IMR-90 (cell line): Measurements from ENCODE around the gene PDS5B. TPM values are rescaled to one million over a fixed set of nuclear protein-coding genes. Genes with fewer than 3 reads are reported as not detected.
A peak's percentile ranks its signal among the peaks of the same experiment; 100 is the strongest.

Experiments
- ATAC-seq: fragments of 200-7000 bp; cut with Tn5 transposase; 2 replicates; pipeline ENCODE4 v1.9.1; 2020; ENCODE audit warnings: low read depth, mild to moderate bottlenecking, moderate library complexity
- BruUV-seq: library from RNA; stranded (reverse); fragments of 400-500 nt; replicated peaks from 2 replicates; lab custom pipeline; 2021; lab: Mats Ljungman, UMichigan
- CTCF ChIA-PET: fragments of 300-600 bp; formaldehyde crosslinking; extraction: SDS; loops from one replicate; lab custom pipeline; 2021; ENCODE audit warnings: antibody characterized with exemption; lab: Yijun Ruan, JAX
- POLR2A ChIA-PET: fragments of 300-600 bp; sonication (Branson Sonifier 250); formaldehyde crosslinking; loops from one replicate; lab custom pipeline; 2022; ENCODE audit warnings: antibody characterized with exemption; ENCODE audit not compliant: unreplicated experiment; lab: Charles Lee
- DNase-seq: peaks from one replicate; pipeline ENCODE4 v3.0.0; 2013
- H2AFZ ChIP-seq: replicated peaks from 2 replicates; pipeline ENCODE3; 2013; ENCODE audit warnings: low read length, mild to moderate bottlenecking; ENCODE audit not compliant: poor library complexity
- H2AK5ac ChIP-seq: 2 replicates; pipeline ENCODE4 v1.6.1; 2013; ENCODE audit warnings: low read depth, low read length, inconsistent platforms
- H2AK9ac ChIP-seq: replicated peaks from 2 replicates; pipeline ENCODE3; 2013; ENCODE audit warnings: mild to moderate bottlenecking, low read depth, low read length, moderate library complexity; ENCODE audit not compliant: poor library complexity
- H2BK120ac ChIP-seq: 2 replicates; pipeline ENCODE4 v1.6.1; 2013; ENCODE audit warnings: low read depth, low read length, inconsistent platforms
- H2BK15ac ChIP-seq: 3 replicates; pipeline ENCODE4 v1.6.1; 2013; ENCODE audit warnings: low read depth, low read length, inconsistent platforms
- H2BK20ac ChIP-seq: 2 replicates; pipeline ENCODE4 v1.6.1; 2013; ENCODE audit warnings: low read depth, mild to moderate bottlenecking, inconsistent platforms, low read length, moderate library complexity
- H2BK5ac ChIP-seq: 2 replicates; pipeline ENCODE4 v1.6.1; 2013; ENCODE audit warnings: mild to moderate bottlenecking, low read depth, low read length, inconsistent platforms; ENCODE audit not compliant: poor library complexity, severe bottlenecking
- H3K14ac ChIP-seq: replicated peaks from 2 replicates; pipeline ENCODE4 v1.6.1; 2013; ENCODE audit warnings: low read depth, low read length, inconsistent platforms
- H3K18ac ChIP-seq: 2 replicates; pipeline ENCODE4 v1.6.1; 2013; ENCODE audit warnings: low read depth, low read length, control low read depth
- H3K23ac ChIP-seq: 2 replicates; pipeline ENCODE4 v1.6.1; 2013; ENCODE audit warnings: low read depth, low read length, inconsistent platforms
- H3K27ac ChIP-seq: 2 replicates; pipeline ENCODE4 v1.5.1; 2013; ENCODE audit warnings: mild to moderate bottlenecking, control low read depth, low read length; ENCODE audit not compliant: insufficient read depth
- H3K27me3 ChIP-seq: 2 replicates; pipeline ENCODE4 v1.6.1; 2013; ENCODE audit warnings: low read length; ENCODE audit not compliant: control insufficient read depth, insufficient read depth
- H3K36me3 ChIP-seq: 2 replicates; pipeline ENCODE4 v1.6.1; 2013; ENCODE audit warnings: low read length, mixed read lengths; ENCODE audit not compliant: control insufficient read depth, insufficient read depth
- H3K4ac ChIP-seq: 2 replicates; pipeline ENCODE4 v1.6.1; 2013; ENCODE audit warnings: low read depth, low read length, inconsistent platforms
- H3K4me1 ChIP-seq: 2 replicates; pipeline ENCODE4 v1.6.1; 2013; ENCODE audit warnings: low read length, mixed read lengths; ENCODE audit not compliant: control insufficient read depth, insufficient read depth
- H3K4me2 ChIP-seq: 2 replicates; pipeline ENCODE4 v1.6.1; 2013; ENCODE audit warnings: low read depth, mild to moderate bottlenecking, control low read depth, low read length, moderate library complexity
- H3K4me3 ChIP-seq: 2 replicates; pipeline ENCODE4 v1.5.1; 2013; ENCODE audit warnings: low read depth, mild to moderate bottlenecking, control low read depth, low read length, moderate library complexity; ENCODE audit not compliant: insufficient read depth
- H3K56ac ChIP-seq: 2 replicates; pipeline ENCODE4 v1.6.1; 2013; ENCODE audit warnings: low read length, inconsistent platforms; ENCODE audit not compliant: insufficient read depth; ENCODE audit errors: extremely low read depth
- H3K79me1 ChIP-seq, 2 experiments: 2 replicates each; pipeline ENCODE4 v1.6.1; 2013; ENCODE audit warnings: low read length in 2 of 2, inconsistent platforms in 1 of 2, low read depth in 1 of 2
- H3K9ac ChIP-seq: 2 replicates; pipeline ENCODE4 v1.6.1; 2013; ENCODE audit warnings: low read depth, low read length, control low read depth
- H3K9me1 ChIP-seq: 2 replicates; pipeline ENCODE4 v1.6.1; 2013; ENCODE audit warnings: low read length, inconsistent platforms; ENCODE audit not compliant: insufficient read depth
- H3K9me3 ChIP-seq: 2 replicates; pipeline ENCODE4 v1.6.1; 2013; ENCODE audit warnings: low read length; ENCODE audit not compliant: control insufficient read depth, insufficient read depth
- H4K20me1 ChIP-seq: 2 replicates; pipeline ENCODE4 v1.6.1; 2013; ENCODE audit warnings: low read length, inconsistent platforms; ENCODE audit not compliant: insufficient read depth
- H4K5ac ChIP-seq: 2 replicates; pipeline ENCODE4 v1.6.1; 2013; ENCODE audit warnings: mild to moderate bottlenecking, low read depth, low read length, control low read depth
- H4K8ac ChIP-seq, 2 experiments: 2 replicates each; pipeline ENCODE4 v1.6.1; 2013; ENCODE audit warnings: low read depth in 2 of 2, low read length in 2 of 2, control low read depth in 1 of 2, inconsistent platforms in 1 of 2
- H4K91ac ChIP-seq: 2 replicates; pipeline ENCODE4 v1.6.1; 2013; ENCODE audit warnings: low read depth, low read length, inconsistent platforms; ENCODE audit not compliant: insufficient read depth
- BHLHE40 ChIP-seq: fragments of 150-350 bp; IDR thresholded peaks from 2 replicates; pipeline ENCODE4 v1.6.1; 2016; ENCODE audit warnings: mild to moderate bottlenecking, low read depth, low read length
- MAFK ChIP-seq: IDR thresholded peaks from 2 replicates; pipeline ENCODE4 v1.6.1; 2012; ENCODE audit warnings: low read depth, low read length, improper control_type of control experiment
- MAZ ChIP-seq: IDR thresholded peaks from 2 replicates; pipeline ENCODE4 v1.6.1; 2012; ENCODE audit warnings: low read depth, mild to moderate bottlenecking, low read length, improper control_type of control experiment, moderate library complexity, borderline replicate concordance
- POLR2A ChIP-seq: IDR thresholded peaks from 2 replicates; pipeline ENCODE4 v1.6.1; 2012; ENCODE audit warnings: mild to moderate bottlenecking, low read depth, low read length
- RCOR1 ChIP-seq: IDR thresholded peaks from 2 replicates; pipeline ENCODE4 v1.6.1; 2012; ENCODE audit warnings: mild to moderate bottlenecking, low read length, improper control_type of control experiment; ENCODE audit not compliant: insufficient replicate concordance
- WGBS, 2 experiments: methylation state at CpG; one replicate each; pipeline versions ENCODE4 v1.1.5 to v1.1.7; 2013; ENCODE audit warnings: missing lambda C conversion rate in 2 of 2; ENCODE audit not compliant: insufficient read length in 1 of 2; ENCODE audit errors: extremely low coverage in 2 of 2; 5-methylcytosine and 5-hydroxymethylcytosine counted together
- dilution Hi-C: fragments of 300-500 bp; cut with HindIII; formaldehyde crosslinking; loops from one replicate; pipeline ENCODE4 v1.14.3; 2018; ENCODE audit warnings: low sequenced_read_pairs; ENCODE audit not compliant: unreplicated experiment
- in situ Hi-C: fragments of 300-500 bp; cut with MboI; formaldehyde crosslinking; loops from 3 replicates; pipeline ENCODE4 v1.14.3; 2019; ENCODE audit warnings: low sequenced_read_pairs, inconsistent platforms, mixed read lengths
- intact Hi-C: fragments of 100-400 bp; cut with micrococcal nuclease; formaldehyde crosslinking; loops from 2 replicates; pipeline ENCODE4 v1.10.0; 2022
- polyA plus RNA-seq, 3 experiments: library from polyadenylated mRNA; depleted of rRNA; stranded (reverse); fragments of >200 nt; gene quantifications; 2 replicates each; pipeline ENCODE4 v1.2.3, GENCODE V29; 2012; ENCODE audit warnings: low replicate concordance in 1 of 3
- total RNA-seq: library from RNA; depleted of rRNA; stranded (reverse); fragments of >200 nt; gene quantifications from 2 replicates; pipeline ENCODE4 v1.2.3, GENCODE V29; 2012
- TF ChIP-seq, protein P1 (sequence below): conservative IDR thresholded peaks from 2 replicates; pipeline ENCODE4 v1.5.1; 2012; ENCODE audit warnings: mild to moderate bottlenecking, low read depth, low read length, improper control_type of control experiment

Gene PDS5B
- total and polyA plus RNA-seq, 2 of the 4 experiments (the other 2 are of a cell fraction) = 6.2 to 20.1 TPM

DNA sequence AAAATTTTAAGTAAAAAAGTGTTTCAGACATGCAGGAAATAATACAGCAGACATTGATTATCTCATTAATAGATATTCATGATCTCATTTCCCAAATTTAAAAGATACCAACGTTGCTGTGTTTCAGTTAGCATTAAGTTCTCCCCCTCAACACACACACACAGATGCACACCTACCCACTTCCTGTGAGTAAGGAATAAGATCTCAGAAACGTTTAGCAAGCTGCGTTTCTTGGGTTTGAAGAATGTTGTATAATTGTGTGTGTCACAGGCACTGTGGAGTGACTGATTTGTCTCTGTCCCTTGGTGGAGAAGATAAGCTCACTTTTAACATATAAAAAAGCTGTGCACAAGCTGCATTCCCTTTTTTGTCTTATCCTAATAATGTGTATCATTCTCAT is 196.8 kb downstream of the PDS5B start:
- H4K8ac ChIP-seq = no peak overlapping the region
- no peak overlapping the region for H4K5ac ChIP-seq
- no peak overlapping the region for H3K9ac ChIP-seq
- H2BK120ac ChIP-seq = no peak overlapping the region
- no peak overlapping the region for H3K4ac ChIP-seq
- H3K23ac ChIP-seq = no peak overlapping the region
- H2AFZ ChIP-seq = no peak overlapping the region
- intact Hi-C loops = loop anchor here (10.0 kb wide), 1 partner anchor 122 kb away; no protein-coding TSS in a partner anchor
- H3K56ac ChIP-seq = no peak overlapping the region
- no peak overlapping the region for H2AK9ac ChIP-seq
- no peaks in the 10 kb centered on the region for H4K20me1 ChIP-seq
- no peaks in the 10 kb centered on the region for H3K27me3 ChIP-seq
- WGBS, 2 experiments = no CpG with 5 or more reads among the region's 3 CpGs
- CTCF ChIA-PET = no interaction called here
- H3K4me3 ChIP-seq = no peak overlapping the region
- H3K9me3 ChIP-seq = no peaks in the 10 kb centered on the region
- H3K4me2 ChIP-seq = peak overlapping the region; percentile 7; the same call in 1 of the 2 replicates
- TF ChIP-seq MAZ = no peak
- TF ChIP-seq BHLHE40 = 0 out of 2 replicates have a peak, but pooled peaks have one; percentile 8
- TF ChIP-seq RCOR1 = no peak
- no peak for TF ChIP-seq POLR2A
- TF ChIP-seq MAFK = no peak
- TF ChIP-seq, protein P1, sequence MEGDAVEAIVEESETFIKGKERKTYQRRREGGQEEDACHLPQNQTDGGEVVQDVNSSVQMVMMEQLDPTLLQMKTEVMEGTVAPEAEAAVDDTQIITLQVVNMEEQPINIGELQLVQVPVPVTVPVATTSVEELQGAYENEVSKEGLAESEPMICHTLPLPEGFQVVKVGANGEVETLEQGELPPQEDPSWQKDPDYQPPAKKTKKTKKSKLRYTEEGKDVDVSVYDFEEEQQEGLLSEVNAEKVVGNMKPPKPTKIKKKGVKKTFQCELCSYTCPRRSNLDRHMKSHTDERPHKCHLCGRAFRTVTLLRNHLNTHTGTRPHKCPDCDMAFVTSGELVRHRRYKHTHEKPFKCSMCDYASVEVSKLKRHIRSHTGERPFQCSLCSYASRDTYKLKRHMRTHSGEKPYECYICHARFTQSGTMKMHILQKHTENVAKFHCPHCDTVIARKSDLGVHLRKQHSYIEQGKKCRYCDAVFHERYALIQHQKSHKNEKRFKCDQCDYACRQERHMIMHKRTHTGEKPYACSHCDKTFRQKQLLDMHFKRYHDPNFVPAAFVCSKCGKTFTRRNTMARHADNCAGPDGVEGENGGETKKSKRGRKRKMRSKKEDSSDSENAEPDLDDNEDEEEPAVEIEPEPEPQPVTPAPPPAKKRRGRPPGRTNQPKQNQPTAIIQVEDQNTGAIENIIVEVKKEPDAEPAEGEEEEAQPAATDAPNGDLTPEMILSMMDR = no peak
- no peak overlapping the region for H4K91ac ChIP-seq
- no TSS peak for BruUV-seq
- H3K27ac ChIP-seq = no peak overlapping the region
- POLR2A ChIA-PET = no interaction called here
- no peak overlapping the region for H2BK15ac ChIP-seq
- no peaks in the 10 kb centered on the region; a peak in 1 of 4 replicates for H3K79me1 ChIP-seq
- H2AK5ac ChIP-seq = no peak overlapping the region
- peak overlapping the region; percentile 68; the same call in 1 of the 2 replicates for H3K14ac ChIP-seq
- H3K18ac ChIP-seq = no peak overlapping the region
- no peaks in the 10 kb centered on the region for H3K9me1 ChIP-seq
- peak; percentile 49 for ATAC-seq
- DNase-seq = peak; percentile 67
- H3K36me3 ChIP-seq = peaks cover 5% of the 10 kb centered on the region
- in situ Hi-C loops = no loop called here
- H3K4me1 ChIP-seq = no peaks in the 10 kb centered on the region; the same call in 1 of the 2 replicates
- peak overlapping the region; percentile 18 for H2BK5ac ChIP-seq
- no peak overlapping the region for H2BK20ac ChIP-seq
- dilution Hi-C loops = no loop called here
